Astrocyte of the spinal cord (primary cell): Measurements from ENCODE around the gene CYYR1.

Experiments
- DNase-seq: peaks from one replicate; pipeline ENCODE4 v3.0.0; 2011; ENCODE audit warnings: low read depth, low spot score
- H3K4me3 ChIP-seq: 2 replicates; pipeline ENCODE4 v1.5.1; 2011; ENCODE audit warnings: low read depth, mild to moderate bottlenecking, low read length, moderate library complexity
- CTCF ChIP-seq: IDR thresholded peaks from 2 replicates; pipeline ENCODE4 v1.5.1; 2012; ENCODE audit warnings: low read depth, mild to moderate bottlenecking, low read length, inconsistent platforms
- in situ Hi-C: cut with HindIII; loops from 2 replicates; pipeline ENCODE4 v1.10.0; 2017; ENCODE audit warnings: low sequenced_read_pairs

CYYR1 gene

GRCh38 chr21:26572076-26572701 lies 897 bp downstream of the CYYR1 start:
- in situ Hi-C loops = no loop called here
- no peak for TF ChIP-seq CTCF
- DNase-seq = peak; percentile 24
- peak overlapping the region; percentile 57 for H3K4me3 ChIP-seq

DNA sequence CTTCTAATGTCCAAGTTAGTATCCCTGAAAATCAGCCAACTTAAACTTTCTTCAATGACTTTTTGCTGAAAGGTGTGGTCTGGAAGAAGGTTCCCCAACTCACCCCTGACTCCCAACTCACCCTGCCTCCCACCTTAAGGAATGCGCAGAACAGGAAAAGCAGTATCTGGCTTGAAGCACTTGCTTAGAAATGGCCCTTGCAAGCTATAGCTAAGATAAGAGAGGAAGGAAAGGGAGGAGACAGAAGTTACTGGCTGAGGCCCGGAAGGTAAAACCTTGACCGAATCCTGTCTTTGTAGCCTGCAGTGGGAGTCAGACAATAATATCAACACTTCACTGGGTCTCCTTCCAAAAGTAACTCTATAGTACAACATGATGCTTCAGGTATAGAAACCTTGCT lies 2.9 kb downstream of the CYYR1 start:
- in situ Hi-C loops = no loop called here
- TF ChIP-seq CTCF = no peak
- H3K4me3 ChIP-seq = no peak overlapping the region
- no peak for DNase-seq

- no peak overlapping the region for H3K4me3 ChIP-seq
- in situ Hi-C loops = no loop called here
- no peak for DNase-seq
- no peak for TF ChIP-seq CTCF
These were observed 7.5 kb downstream of the CYYR1 start for GRCh38 chr21:26565546-26565945.

DNA sequence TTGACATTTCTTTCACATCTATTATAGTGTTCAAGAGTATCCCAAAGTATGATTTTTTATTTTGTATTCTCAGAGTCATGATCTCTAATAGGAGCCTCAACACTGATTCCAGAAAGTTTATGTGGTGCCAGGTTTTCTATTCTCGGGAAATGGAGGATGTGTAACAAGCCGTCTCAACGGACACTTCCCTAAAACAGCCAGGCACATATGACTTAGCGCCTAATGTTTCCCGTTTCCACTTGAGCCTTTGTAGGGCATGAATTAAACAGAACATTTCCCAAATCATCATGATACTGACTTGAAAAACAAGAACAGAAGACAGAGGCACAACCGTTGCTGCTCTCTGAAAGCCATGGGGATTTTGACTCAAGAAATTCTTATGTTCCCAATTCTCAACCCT lies 8.0 kb downstream of the CYYR1 start:
- DNase-seq = no peak
- H3K4me3 ChIP-seq = no peak overlapping the region
- in situ Hi-C loops = no loop called here
- no peak for TF ChIP-seq CTCF

GRCh38 chr21:26563856-26564503 lies 9.1 kb downstream of the CYYR1 start:
- no peak for DNase-seq
- H3K4me3 ChIP-seq = no peak overlapping the region
- TF ChIP-seq CTCF = no peak
- in situ Hi-C loops = no loop called here

GRCh38 chr21:26560612-26561011 lies 12.5 kb downstream of the CYYR1 start:
- no peak for DNase-seq
- no peak for TF ChIP-seq CTCF
- in situ Hi-C loops = no loop called here
- H3K4me3 ChIP-seq = no peak overlapping the region
